Measurements from ENCODE around the gene UBE2J1. TPM values are rescaled to one million over a fixed set of nuclear protein-coding genes. Genes with fewer than 3 reads are reported as not detected.

UBE2J1 gene
- total RNA-seq, 1 experiment from 2014 or later = 19.0 TPM

GRCh38 chr6:89364586-89364985 lies 12.1 kb upstream of the UBE2J1 start:
- no peak for DNase-seq (ENCODE audit: low spot score)

- no peak for DNase-seq (ENCODE audit: low spot score)
These were observed 8.6 kb upstream of the UBE2J1 start for GRCh38 chr6:89361171-89361570.

- peak; percentile 47 for DNase-seq (ENCODE audit: low spot score)
These were observed 8.0 kb upstream of the UBE2J1 start for GRCh38 chr6:89360415-89360999.

GRCh38 chr6:89359561-89359960 lies 7.0 kb upstream of the UBE2J1 start:
- no peak for DNase-seq (ENCODE audit: low spot score)

GRCh38 chr6:89357390-89357789 lies 4.9 kb upstream of the UBE2J1 start:
- no peak for DNase-seq (ENCODE audit: low spot score)

- DNase-seq (ENCODE audit: low spot score) = no peak
These were observed 4.2 kb upstream of the UBE2J1 start for GRCh38 chr6:89356642-89357170.

- DNase-seq (ENCODE audit: low spot score) = no peak
These were observed 3.1 kb upstream of the UBE2J1 start for GRCh38 chr6:89355511-89356194.

- no peak for DNase-seq (ENCODE audit: low spot score)
These were observed 1.3 kb upstream of the UBE2J1 start for GRCh38 chr6:89353702-89354392.

- no peak for DNase-seq (ENCODE audit: low spot score)
These were observed 615 bp upstream of the UBE2J1 start for GRCh38 chr6:89353118-89353556.

GRCh38 chr6:89351671-89352277 lies 748 bp downstream of the UBE2J1 start:
- DNase-seq (ENCODE audit: low spot score) = no peak

- no peak for DNase-seq (ENCODE audit: low spot score)
These were observed 2.1 kb downstream of the UBE2J1 start for GRCh38 chr6:89350281-89350966.

GRCh38 chr6:89348372-89348771 lies 4.2 kb downstream of the UBE2J1 start:
- no peak for DNase-seq (ENCODE audit: low spot score)

GRCh38 chr6:89347825-89348224 lies 4.7 kb downstream of the UBE2J1 start:
- DNase-seq (ENCODE audit: low spot score) = no peak

- no peak for DNase-seq (ENCODE audit: low spot score)
These were observed 6.1 kb downstream of the UBE2J1 start for GRCh38 chr6:89346433-89346832.

- no peak for DNase-seq (ENCODE audit: low spot score)
These were observed 13.0 kb downstream of the UBE2J1 start for GRCh38 chr6:89339565-89339964.

GRCh38 chr6:89335164-89335563 lies 17.4 kb downstream of the UBE2J1 start:
- DNase-seq (ENCODE audit: low spot score) = no peak

GRCh38 chr6:89330910-89331309 lies 21.6 kb downstream of the UBE2J1 start:
- no peak for DNase-seq (ENCODE audit: low spot score)

- DNase-seq (ENCODE audit: low spot score) = no peak
These were observed 23.5 kb downstream of the UBE2J1 start for GRCh38 chr6:89328976-89329375.

- DNase-seq (ENCODE audit: low spot score) = no peak
These were observed 28.2 kb downstream of the UBE2J1 start for GRCh38 chr6:89324304-89324703.

GRCh38 chr6:89323511-89323971 lies 29.0 kb downstream of the UBE2J1 start:
- DNase-seq (ENCODE audit: low spot score) = no peak

- no peak for DNase-seq (ENCODE audit: low spot score)
These were observed 31.2 kb downstream of the UBE2J1 start for GRCh38 chr6:89321131-89321970.

Measured in H4 (cell line).